CD4-positive, alpha-beta T cell treated with Interleukin-21 for 1 hour (primary cell): ENCODE results near the gene PCDHGB4.
"Not testable (repeated sequence)": the region's sequence is repeated elsewhere in the genome, so short reads cannot be mapped to it uniquely, and the experiment has no call there.

ENCODE experiments used
- DNase-seq: peaks from one replicate; pipeline ENCODE4 v3.0.0-alpha.2; 2020

Gene PCDHGB4

DNA sequence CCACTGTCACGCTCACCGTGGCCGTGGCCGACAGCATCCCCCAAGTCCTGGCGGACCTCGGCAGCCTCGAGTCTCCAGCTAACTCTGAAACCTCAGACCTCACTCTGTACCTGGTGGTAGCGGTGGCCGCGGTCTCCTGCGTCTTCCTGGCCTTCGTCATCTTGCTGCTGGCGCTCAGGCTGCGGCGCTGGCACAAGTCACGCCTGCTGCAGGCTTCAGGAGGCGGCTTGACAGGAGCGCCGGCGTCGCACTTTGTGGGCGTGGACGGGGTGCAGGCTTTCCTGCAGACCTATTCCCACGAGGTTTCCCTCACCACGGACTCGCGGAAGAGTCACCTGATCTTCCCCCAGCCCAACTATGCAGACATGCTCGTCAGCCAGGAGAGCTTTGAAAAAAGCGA lies 45.2 kb downstream of the PCDHGB4 start:
- DNase-seq = not testable (repeated sequence)

DNA sequence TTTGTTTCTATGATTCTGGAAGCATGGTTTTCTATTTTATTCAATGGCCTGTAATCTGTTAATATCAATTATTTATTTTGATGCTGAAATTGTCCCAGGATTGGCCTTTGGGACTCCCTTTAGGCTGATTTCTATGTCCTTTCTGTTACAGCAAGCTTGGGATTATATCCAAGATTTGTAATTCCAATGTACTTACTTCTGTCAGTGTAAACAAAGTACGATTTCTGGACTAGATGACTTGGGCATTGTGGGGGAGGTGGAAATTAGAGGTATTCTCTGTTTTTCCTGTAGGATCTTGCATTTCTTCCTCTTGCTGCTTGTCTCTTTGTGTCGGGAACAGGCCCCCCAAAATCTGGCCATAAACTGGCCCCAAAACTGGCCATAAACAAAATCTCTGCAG lies 46.5 kb downstream of the PCDHGB4 start:
- no peak for DNase-seq

DNA sequence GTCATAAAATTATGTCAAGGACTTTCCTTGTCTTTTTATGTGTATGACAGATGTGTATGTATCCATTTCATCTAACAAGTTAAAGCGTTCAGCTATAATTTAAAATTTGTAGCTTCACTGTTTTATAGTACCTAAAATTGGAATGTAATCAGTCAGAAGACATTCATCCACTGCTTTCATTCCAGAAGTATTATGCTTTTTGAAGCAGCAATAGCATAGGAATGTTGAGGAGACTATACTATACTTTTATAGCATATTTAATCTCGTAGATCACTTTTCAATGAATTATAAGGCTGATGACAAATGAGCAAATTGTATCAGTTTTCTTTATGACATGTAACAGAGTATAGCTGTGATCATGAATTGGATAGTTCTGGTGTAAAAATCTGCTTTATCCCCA lies 49.7 kb downstream of the PCDHGB4 start:
- no peak for DNase-seq

DNA sequence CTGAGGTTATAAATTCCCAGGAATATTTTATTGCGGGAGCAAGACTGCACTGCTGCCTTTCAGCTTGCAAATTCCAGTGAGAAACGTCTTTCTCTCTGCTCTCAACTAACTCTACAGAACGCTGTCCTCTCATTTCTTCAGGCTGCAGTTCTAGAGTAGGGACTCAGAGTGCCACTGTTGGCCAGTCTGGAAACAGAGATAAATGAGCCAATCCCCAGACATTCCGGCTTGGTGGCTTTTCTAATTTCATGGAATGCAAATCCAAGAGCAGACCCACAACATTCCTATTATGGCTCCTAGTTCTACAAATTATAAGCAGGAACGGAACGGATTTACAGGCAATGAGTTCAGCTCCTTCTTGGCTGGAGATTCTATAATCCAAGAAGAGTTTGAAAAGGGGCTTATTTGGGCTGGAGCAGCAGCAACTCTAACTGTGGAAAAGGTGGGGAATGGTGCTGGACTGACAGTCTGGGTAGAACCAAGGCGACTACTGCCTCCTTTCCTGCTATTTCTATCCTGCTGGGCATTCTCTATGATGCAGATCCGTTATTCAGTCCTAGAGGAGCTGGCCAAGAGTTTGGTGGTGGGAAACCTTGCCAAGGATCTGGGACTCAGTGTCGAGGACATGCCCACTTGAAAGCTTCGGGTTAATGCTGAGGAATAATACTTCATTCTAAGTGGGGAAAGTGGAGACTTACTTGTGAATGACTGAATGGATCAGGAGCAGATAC lies 52.1 kb downstream of the PCDHGB4 start:
- DNase-seq = no peak
